A673 (cell line): ENCODE results near the gene CEACAM21. TPM values are rescaled to one million over a fixed set of nuclear protein-coding genes. Genes with fewer than 3 reads are reported as not detected.

Source experiments
- BruUV-seq: library from RNA; stranded (reverse); fragments of 400-500 nt; replicated peaks from 2 replicates; lab custom pipeline; 2021; lab: Mats Ljungman, UMichigan
- CTCF ChIA-PET: fragments of 300-600 bp; sonication (Branson Sonifier 250); formaldehyde crosslinking; loops from one replicate; lab custom pipeline; 2022; ENCODE audit warnings: antibody characterized with exemption; lab: Charles Lee
- POLR2A ChIA-PET: fragments of 300-600 bp; sonication (Branson Sonifier 250); formaldehyde crosslinking; loops from one replicate; lab custom pipeline; 2022; ENCODE audit warnings: antibody characterized with exemption; ENCODE audit not compliant: low non-redundant PET; lab: Charles Lee
- DNase-seq: peaks from one replicate; pipeline ENCODE4 v3.0.0-alpha.2; 2015; ENCODE audit warnings: low spot score
- H3K27ac ChIP-seq: fragments of 200-600 bp; sonication (generic); 2 replicates; pipeline ENCODE4 v1.5.1; 2016; ENCODE audit warnings: mixed run types, low read depth, mild to moderate bottlenecking, mixed read lengths, antibody characterized with exemption, low read length; ENCODE audit not compliant: poor library complexity, severe bottlenecking
- H3K27me3 ChIP-seq: fragments of 200-600 bp; sonication (generic); replicated peaks from 2 replicates; pipeline ENCODE4 v1.6.1; 2017; ENCODE audit warnings: mixed run types, low read depth, mild to moderate bottlenecking, mixed read lengths, antibody characterized with exemption, low read length; ENCODE audit not compliant: insufficient read depth, poor library complexity
- H3K36me3 ChIP-seq: fragments of 200-600 bp; sonication (generic); 2 replicates; pipeline ENCODE4 v1.6.1; 2016; ENCODE audit warnings: mixed run types, mild to moderate bottlenecking, mixed read lengths, antibody characterized with exemption, low read length; ENCODE audit not compliant: insufficient read depth, poor library complexity, severe bottlenecking
- H3K4me1 ChIP-seq: fragments of 200-600 bp; sonication (generic); 2 replicates; pipeline ENCODE4 v1.6.1; 2017; ENCODE audit warnings: mixed run types, mild to moderate bottlenecking, mixed read lengths, antibody characterized with exemption, low read length; ENCODE audit not compliant: insufficient read depth, poor library complexity, severe bottlenecking
- H3K4me3 ChIP-seq: fragments of 200-600 bp; sonication (generic); 2 replicates; pipeline ENCODE4 v1.5.1; 2016; ENCODE audit warnings: low read depth, mixed run types, mild to moderate bottlenecking, mixed read lengths, low read length; ENCODE audit not compliant: poor library complexity, severe bottlenecking
- H3K9me3 ChIP-seq: fragments of 200-600 bp; sonication (generic); 2 replicates; pipeline ENCODE4 v1.6.1; 2016; ENCODE audit warnings: mixed run types, low read depth, mild to moderate bottlenecking, mixed read lengths, antibody characterized with exemption, low read length; ENCODE audit not compliant: poor library complexity, severe bottlenecking
- CTCF ChIP-seq: fragments of 300-800, 200-600 bp; sonication (generic); conservative IDR thresholded peaks from 2 replicates; pipeline ENCODE4 v1.5.1; 2017; ENCODE audit warnings: low read depth, mild to moderate bottlenecking, antibody characterized with exemption, low read length, moderate library complexity, mixed read lengths
- EZH2 ChIP-seq: fragments of 200-600 bp; sonication (generic); IDR thresholded peaks from 2 replicates; pipeline ENCODE4 v1.6.1; 2017; ENCODE audit warnings: borderline replicate concordance, low read depth, mild to moderate bottlenecking, mixed read lengths, antibody characterized with exemption, low read length; ENCODE audit not compliant: poor library complexity, severe bottlenecking
- intact Hi-C: fragments of 100-400 bp; cut with micrococcal nuclease; formaldehyde crosslinking; loops from one replicate; pipeline ENCODE4 v1.10.0; 2022; ENCODE audit not compliant: unreplicated experiment
- total RNA-seq: library from RNA; stranded (reverse); gene quantifications from 2 replicates; pipeline ENCODE4 v1.2.3, GENCODE V29; 2021

CEACAM21 gene
- total RNA-seq, 1 experiment from 2014 or later = 4.3 TPM

GRCh38 chr19:41599175-41599966 lies 23.4 kb downstream of the CEACAM21 start:
- no peaks in the 10 kb centered on the region for H3K27me3 ChIP-seq
- ChIA-PET POLR2A (no interaction called here), CTCF (interaction anchor here (0.5 to 0.9 kb wide), 2 partner anchors 29 to 1125 kb away, joined by 3 to 5 read pairs; no protein-coding TSS in a partner anchor)
- no peaks in the 10 kb centered on the region for H3K4me1 ChIP-seq
- BruUV-seq = no TSS peak
- H3K36me3 ChIP-seq = no peaks in the 10 kb centered on the region
- intact Hi-C loops = no loop called here
- no peak overlapping the region for H3K27ac ChIP-seq
- no peak for DNase-seq
- no peak overlapping the region for H3K4me3 ChIP-seq
- H3K9me3 ChIP-seq = no peaks in the 10 kb centered on the region
- TF ChIP-seq EZH2 = no peak
- TF ChIP-seq CTCF = no peak

- no peaks in the 10 kb centered on the region for H3K9me3 ChIP-seq
- H3K4me1 ChIP-seq = no peaks in the 10 kb centered on the region
- H3K27ac ChIP-seq = no peak overlapping the region
- no peak overlapping the region for H3K4me3 ChIP-seq
- no peak for DNase-seq
- CTCF ChIA-PET = no interaction called here
- H3K36me3 ChIP-seq = no peaks in the 10 kb centered on the region
- no TSS peak for BruUV-seq
- intact Hi-C loops = no loop called here
- TF ChIP-seq CTCF = no peak
- TF ChIP-seq EZH2 = no peak
- H3K27me3 ChIP-seq = no peaks in the 10 kb centered on the region
- POLR2A ChIA-PET = no interaction called here
These were observed 25.8 kb downstream of the CEACAM21 start for GRCh38 chr19:41601771-41602170.

GRCh38 chr19:41604831-41605230 lies 28.9 kb downstream of the CEACAM21 start:
- Histone ChIP-seq H3K27ac (no peak overlapping the region), H3K9me3 (no peaks in the 10 kb centered on the region), H3K4me1 (no peaks in the 10 kb centered on the region), H3K4me3 (no peak overlapping the region), H3K27me3 (no peaks in the 10 kb centered on the region), H3K36me3 (no peaks in the 10 kb centered on the region)
- no peak for DNase-seq
- POLR2A ChIA-PET = no interaction called here
- intact Hi-C loops = no loop called here
- BruUV-seq = no TSS peak
- CTCF ChIA-PET = interaction anchor here (0.5 to 1.1 kb wide), 2 partner anchors 102 to 147 kb away, joined by 3 read pairs; no protein-coding TSS in a partner anchor
- TF ChIP-seq EZH2 (no peak), CTCF (no peak)
